Body of pancreas (tissue), 4 donors: Measurements from ENCODE around the gene PEF1.

Experiments
- POLR2A ChIP-seq, 3 donors: fragments of 450-650 bp; IDR thresholded peaks; one replicate each; pipeline ENCODE4 v1.6.1; 2016; ENCODE audit warnings: antibody characterized with exemption in 3 of 3, mild to moderate bottlenecking in 2 of 3
- TF ChIP-seq, protein P1 (sequence below), 7 experiments: fragments of 450-650 bp in 4 of 7; fragments of 200-600 bp in 3 of 7; sonication (generic) in 3 of 7; IDR thresholded peaks; one replicate each; pipeline ENCODE4 v1.5.1; 2016 to 2019; ENCODE audit warnings: antibody characterized with exemption in 7 of 7

DNA sequence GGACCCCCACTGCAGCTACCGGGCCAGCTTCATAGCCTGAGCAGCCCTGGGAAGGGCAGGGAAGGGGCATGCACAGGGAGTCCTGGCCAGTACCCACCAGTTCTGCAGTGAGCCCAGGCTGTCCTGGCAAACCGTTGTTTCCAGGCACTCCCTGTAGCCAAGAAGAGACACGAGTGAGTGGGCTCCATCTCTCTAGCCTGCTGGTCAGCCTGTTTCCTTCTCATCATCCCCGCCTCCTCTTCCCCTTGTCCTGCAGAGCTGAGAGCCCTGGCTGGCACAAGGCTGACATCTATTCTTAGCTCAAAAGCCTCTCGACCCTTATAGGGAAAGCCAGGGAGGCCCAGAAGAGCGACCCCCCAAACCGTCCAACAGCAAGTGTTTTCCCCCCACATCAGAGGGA is 30.5 kb upstream of the PEF1 start:
- TF ChIP-seq, protein P1, sequence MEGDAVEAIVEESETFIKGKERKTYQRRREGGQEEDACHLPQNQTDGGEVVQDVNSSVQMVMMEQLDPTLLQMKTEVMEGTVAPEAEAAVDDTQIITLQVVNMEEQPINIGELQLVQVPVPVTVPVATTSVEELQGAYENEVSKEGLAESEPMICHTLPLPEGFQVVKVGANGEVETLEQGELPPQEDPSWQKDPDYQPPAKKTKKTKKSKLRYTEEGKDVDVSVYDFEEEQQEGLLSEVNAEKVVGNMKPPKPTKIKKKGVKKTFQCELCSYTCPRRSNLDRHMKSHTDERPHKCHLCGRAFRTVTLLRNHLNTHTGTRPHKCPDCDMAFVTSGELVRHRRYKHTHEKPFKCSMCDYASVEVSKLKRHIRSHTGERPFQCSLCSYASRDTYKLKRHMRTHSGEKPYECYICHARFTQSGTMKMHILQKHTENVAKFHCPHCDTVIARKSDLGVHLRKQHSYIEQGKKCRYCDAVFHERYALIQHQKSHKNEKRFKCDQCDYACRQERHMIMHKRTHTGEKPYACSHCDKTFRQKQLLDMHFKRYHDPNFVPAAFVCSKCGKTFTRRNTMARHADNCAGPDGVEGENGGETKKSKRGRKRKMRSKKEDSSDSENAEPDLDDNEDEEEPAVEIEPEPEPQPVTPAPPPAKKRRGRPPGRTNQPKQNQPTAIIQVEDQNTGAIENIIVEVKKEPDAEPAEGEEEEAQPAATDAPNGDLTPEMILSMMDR (IDR thresholded peaks at IDR 0.05): no peak
- no peak for TF ChIP-seq POLR2A (IDR thresholded peaks at IDR 0.05)
